Measurements from ENCODE around the gene HSPA6.
"Not testable (repeated sequence)": the region's sequence is repeated elsewhere in the genome, so short reads cannot be mapped to it uniquely, and the experiment has no call there.

GRCh38 chr1:161562441-161562840 lies 38.1 kb downstream of the HSPA6 start:
- TF ChIP-seq CTCF (IDR thresholded peaks at IDR 0.05; ENCODE audit: insufficient read depth, low read length, poor library complexity, severe bottlenecking); EZH2phosphoT487 (conservative IDR thresholded peaks at IDR 0.05; ENCODE audit: low read length): not testable (repeated sequence)

Data from SU-DHL-6 (cell line).